ENCODE results near the gene CRMP1. TPM values are rescaled to one million over a fixed set of nuclear protein-coding genes. Genes with fewer than 3 reads are reported as not detected.

Gene CRMP1
- total RNA-seq (ENCODE audit: low replicate concordance) = 0.08 and 0.12 TPM in 2 replicates

GRCh38 chr4:5893004-5893580, at the start of gene CRMP1:
Gene CRMP1, minus strand, starts transcription at chr4:5893086. Its CDS starts 117 bp downstream, at chr4:5892969.

Other genes with a start within 250 kb of the CRMP1 start
- gene EVC2, start 184.5 kb downstream of the CRMP1 start, total RNA-seq (ENCODE audit: low replicate concordance) = 10.7 and 23.6 TPM in 2 replicates
- 28.6 and 56.7 TPM in 2 replicates for gene EVC, start 181.9 kb downstream of the CRMP1 start, total RNA-seq (ENCODE audit: low replicate concordance)
- gene C4orf50, start 125.3 kb upstream of the CRMP1 start, total RNA-seq (ENCODE audit: low replicate concordance) = not detected in 2 replicates

Data from smooth muscle cell of the coronary artery (primary cell).